ENCODE results near the gene MEAF6. TPM values are rescaled to one million over a fixed set of nuclear protein-coding genes. Genes with fewer than 3 reads are reported as not detected.

MEAF6 gene
- total and polyA plus RNA-seq, 2 experiments from 2014 or later: 60.1 to 64.5 TPM

DNA sequence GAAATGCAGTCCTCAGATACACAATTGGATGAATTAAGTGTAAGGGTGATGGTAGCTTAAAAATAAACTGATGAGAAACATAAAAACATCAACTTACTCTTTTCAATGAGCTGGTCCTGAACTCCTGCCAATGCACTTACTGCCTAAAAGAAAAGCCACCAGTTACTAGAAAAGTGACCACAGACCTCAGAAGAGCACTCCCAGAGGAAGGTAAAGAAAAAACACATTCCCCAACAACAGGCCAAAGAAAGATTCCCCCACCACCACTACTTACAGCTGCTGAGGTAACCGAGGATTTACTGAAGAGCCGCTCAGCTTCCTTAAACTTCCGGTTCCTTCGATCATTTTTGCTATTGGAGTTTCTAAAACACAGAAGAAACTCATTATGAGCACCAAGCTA, 5.4 kb downstream of the MEAF6 start:
- H3K4me3 ChIP-seq: no peak overlapping the region
- DNase-seq (ENCODE audit: low spot score): peak; percentile 52
- ATAC-seq: peak; percentile 53; the same call in 2 of the 3 replicates
- H4K20me1 ChIP-seq (replicated peaks; ENCODE audit: insufficient read depth): peaks cover 6% of the 10 kb centered on the region
- H3K27ac ChIP-seq (ENCODE audit: low read depth): no peak overlapping the region
- peaks cover 52% of the 10 kb centered on the region for H3K36me3 Mint-ChIP-seq (ENCODE audit: low read depth)
- peaks cover 20% of the 10 kb centered on the region for H3K36me3 ChIP-seq (ENCODE audit: insufficient read depth)
- H3K27me3 ChIP-seq (ENCODE audit: insufficient read depth): no peaks in the 10 kb centered on the region
- peaks cover 8% of the 10 kb centered on the region for H3K27me3 Mint-ChIP-seq (ENCODE audit: insufficient read depth, low read depth, poor library complexity)
- H3K4me3 Mint-ChIP-seq: no peak overlapping the region
- H3K4me1 ChIP-seq (ENCODE audit: insufficient read depth): peaks cover 5% of the 10 kb centered on the region; the same call in 1 of the 2 replicates
- TF ChIP-seq EZH2phosphoT487 (IDR thresholded peaks at IDR 0.05; ENCODE audit: unreplicated experiment): no peak
- TF ChIP-seq, protein P1, sequence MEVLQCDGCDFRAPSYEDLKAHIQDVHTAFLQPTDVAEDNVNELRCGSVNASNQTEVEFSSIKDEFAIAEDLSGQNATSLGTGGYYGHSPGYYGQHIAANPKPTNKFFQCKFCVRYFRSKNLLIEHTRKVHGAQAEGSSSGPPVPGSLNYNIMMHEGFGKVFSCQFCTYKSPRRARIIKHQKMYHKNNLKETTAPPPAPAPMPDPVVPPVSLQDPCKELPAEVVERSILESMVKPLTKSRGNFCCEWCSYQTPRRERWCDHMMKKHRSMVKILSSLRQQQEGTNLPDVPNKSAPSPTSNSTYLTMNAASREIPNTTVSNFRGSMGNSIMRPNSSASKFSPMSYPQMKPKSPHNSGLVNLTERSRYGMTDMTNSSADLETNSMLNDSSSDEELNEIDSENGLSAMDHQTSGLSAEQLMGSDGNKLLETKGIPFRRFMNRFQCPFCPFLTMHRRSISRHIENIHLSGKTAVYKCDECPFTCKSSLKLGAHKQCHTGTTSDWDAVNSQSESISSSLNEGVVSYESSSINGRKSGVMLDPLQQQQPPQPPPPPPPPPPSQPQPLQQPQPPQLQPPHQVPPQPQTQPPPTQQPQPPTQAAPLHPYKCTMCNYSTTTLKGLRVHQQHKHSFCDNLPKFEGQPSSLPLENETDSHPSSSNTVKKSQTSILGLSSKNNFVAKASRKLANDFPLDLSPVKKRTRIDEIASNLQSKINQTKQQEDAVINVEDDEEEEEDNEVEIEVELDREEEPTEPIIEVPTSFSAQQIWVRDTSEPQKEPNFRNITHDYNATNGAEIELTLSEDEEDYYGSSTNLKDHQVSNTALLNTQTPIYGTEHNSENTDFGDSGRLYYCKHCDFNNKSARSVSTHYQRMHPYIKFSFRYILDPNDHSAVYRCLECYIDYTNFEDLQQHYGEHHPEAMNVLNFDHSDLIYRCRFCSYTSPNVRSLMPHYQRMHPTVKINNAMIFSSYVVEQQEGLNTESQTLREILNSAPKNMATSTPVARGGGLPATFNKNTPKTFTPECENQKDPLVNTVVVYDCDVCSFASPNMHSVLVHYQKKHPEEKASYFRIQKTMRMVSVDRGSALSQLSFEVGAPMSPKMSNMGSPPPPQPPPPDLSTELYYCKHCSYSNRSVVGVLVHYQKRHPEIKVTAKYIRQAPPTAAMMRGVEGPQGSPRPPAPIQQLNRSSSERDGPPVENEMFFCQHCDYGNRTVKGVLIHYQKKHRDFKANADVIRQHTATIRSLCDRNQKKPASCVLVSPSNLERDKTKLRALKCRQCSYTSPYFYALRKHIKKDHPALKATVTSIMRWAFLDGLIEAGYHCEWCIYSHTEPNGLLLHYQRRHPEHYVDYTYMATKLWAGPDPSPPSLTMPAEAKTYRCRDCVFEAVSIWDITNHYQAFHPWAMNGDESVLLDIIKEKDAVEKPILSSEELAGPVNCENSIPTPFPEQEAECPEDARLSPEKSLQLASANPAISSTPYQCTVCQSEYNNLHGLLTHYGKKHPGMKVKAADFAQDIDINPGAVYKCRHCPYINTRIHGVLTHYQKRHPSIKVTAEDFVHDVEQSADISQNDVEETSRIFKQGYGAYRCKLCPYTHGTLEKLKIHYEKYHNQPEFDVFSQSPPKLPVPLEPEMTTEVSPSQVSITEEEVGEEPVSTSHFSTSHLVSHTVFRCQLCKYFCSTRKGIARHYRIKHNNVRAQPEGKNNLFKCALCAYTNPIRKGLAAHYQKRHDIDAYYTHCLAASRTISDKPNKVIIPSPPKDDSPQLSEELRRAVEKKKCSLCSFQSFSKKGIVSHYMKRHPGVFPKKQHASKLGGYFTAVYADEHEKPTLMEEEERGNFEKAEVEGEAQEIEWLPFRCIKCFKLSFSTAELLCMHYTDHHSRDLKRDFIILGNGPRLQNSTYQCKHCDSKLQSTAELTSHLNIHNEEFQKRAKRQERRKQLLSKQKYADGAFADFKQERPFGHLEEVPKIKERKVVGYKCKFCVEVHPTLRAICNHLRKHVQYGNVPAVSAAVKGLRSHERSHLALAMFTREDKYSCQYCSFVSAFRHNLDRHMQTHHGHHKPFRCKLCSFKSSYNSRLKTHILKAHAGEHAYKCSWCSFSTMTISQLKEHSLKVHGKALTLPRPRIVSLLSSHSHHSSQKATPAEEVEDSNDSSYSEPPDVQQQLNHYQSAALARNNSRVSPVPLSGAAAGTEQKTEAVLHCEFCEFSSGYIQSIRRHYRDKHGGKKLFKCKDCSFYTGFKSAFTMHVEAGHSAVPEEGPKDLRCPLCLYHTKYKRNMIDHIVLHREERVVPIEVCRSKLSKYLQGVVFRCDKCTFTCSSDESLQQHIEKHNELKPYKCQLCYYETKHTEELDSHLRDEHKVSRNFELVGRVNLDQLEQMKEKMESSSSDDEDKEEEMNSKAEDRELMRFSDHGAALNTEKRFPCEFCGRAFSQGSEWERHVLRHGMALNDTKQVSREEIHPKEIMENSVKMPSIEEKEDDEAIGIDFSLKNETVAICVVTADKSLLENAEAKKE (CRISPR knock-in tag; IDR thresholded peaks at IDR 0.05): no peak
- TF ChIP-seq ZNF114 (CRISPR knock-in tag; IDR thresholded peaks at IDR 0.05): no peak
- no peak for TF ChIP-seq NANOG (IDR thresholded peaks at IDR 0.05; ENCODE audit: borderline replicate concordance)
- TF ChIP-seq EZH2 (IDR thresholded peaks at IDR 0.05; ENCODE audit: low read depth, unreplicated experiment): no peak
- TF ChIP-seq, protein P2, sequence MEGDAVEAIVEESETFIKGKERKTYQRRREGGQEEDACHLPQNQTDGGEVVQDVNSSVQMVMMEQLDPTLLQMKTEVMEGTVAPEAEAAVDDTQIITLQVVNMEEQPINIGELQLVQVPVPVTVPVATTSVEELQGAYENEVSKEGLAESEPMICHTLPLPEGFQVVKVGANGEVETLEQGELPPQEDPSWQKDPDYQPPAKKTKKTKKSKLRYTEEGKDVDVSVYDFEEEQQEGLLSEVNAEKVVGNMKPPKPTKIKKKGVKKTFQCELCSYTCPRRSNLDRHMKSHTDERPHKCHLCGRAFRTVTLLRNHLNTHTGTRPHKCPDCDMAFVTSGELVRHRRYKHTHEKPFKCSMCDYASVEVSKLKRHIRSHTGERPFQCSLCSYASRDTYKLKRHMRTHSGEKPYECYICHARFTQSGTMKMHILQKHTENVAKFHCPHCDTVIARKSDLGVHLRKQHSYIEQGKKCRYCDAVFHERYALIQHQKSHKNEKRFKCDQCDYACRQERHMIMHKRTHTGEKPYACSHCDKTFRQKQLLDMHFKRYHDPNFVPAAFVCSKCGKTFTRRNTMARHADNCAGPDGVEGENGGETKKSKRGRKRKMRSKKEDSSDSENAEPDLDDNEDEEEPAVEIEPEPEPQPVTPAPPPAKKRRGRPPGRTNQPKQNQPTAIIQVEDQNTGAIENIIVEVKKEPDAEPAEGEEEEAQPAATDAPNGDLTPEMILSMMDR (conservative IDR thresholded peaks at IDR 0.05; ENCODE audit: low read depth in 2 of 2): peak; percentile 17 to 20; a peak in 1 of 4 replicates
- H3K79me2 ChIP-seq (replicated peaks; ENCODE audit: insufficient read depth): peaks cover 37% of the 10 kb centered on the region
- H3F3A ChIP-seq (replicated peaks; ENCODE audit: low read depth): no peaks in the 10 kb centered on the region
- H3K4me1 Mint-ChIP-seq: peaks cover 3% of the 10 kb centered on the region; the same call in 2 of the 3 replicates
- no peaks in the 10 kb centered on the region for H3K9me2 ChIP-seq (ENCODE audit: insufficient read depth)
- no peaks in the 10 kb centered on the region for H3K9me3 Mint-ChIP-seq
- no peak overlapping the region for H3K27ac Mint-ChIP-seq
- no peak overlapping the region for H2AFZ ChIP-seq
- no peak overlapping the region for H3K4me2 ChIP-seq
